LNCAP (cell line): ENCODE results near the gene FAN1.

ENCODE experiments used
- CTCF ChIP-seq: fragments of 450-650 bp; IDR thresholded peaks from 2 replicates; pipeline ENCODE4 v1.5.1; 2017; ENCODE audit warnings: mild to moderate bottlenecking

The FAN1 gene

DNA sequence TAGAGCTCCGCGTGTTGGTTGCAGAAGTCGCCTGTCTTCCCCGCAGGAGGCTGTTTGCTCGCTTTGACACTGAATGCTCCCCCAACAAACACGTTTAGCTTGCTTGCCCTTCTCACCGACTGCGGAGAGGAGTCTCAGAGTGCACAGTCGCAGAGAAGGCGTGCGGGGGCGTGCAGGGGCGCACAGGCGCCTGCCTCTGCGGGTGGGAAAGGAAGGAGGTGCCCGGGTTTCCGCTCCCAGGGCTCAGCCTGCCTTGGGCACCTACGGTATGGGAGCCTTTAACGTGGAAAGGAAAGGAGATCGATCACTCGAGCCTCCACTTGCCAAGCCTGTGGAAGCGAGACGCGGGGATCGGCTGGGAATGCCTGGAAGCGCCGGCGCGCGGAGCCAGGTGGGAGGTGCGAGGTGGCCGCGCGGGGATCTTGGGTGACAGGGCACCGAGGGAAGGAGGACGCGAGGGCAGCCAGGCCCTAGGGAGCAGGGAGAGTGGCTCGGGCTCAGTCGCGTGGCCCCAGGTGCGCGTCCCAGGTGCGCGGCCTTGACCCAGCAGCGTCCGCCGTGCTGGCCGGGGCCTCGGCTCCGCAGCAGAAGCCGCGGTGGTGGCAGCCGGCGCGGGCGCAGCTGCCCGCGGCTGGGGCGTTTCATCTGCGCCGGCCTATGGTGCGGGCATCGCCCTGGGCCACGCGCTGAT is at the start of gene FAN1:
Gene FAN1, plus strand, starts transcription at position 419 of the 691 bp plus-strand sequence. CDS start 749 bp downstream, outside the sequence.
- TF ChIP-seq CTCF, result no peak

- TF ChIP-seq CTCF, result peak; percentile 74
Observed at GRCh38 chr15:30859091-30859874, 44.4 kb upstream of the FAN1 start.

DNA sequence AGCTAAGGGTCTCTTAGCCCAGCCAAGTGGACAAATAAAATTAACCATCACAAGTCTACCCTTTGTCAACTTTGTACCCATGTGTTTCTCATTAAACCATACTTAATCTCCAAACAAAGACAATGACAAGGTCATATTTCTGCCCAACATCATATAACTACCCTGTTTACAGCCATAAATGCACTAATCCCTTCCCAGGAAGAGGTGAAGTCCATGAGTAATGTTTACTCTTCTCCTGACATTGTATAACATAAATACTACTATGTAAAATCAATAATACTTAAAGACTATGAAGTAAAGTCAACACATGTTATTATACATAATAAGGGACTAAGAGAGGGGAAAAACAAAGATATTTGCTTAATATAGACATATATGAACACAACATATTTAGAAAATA is 38.5 kb upstream of the FAN1 start:
- no peak for TF ChIP-seq CTCF

GRCh38 chr15:30870681-30871080 is 33.0 kb upstream of the FAN1 start:
- TF ChIP-seq CTCF, result no peak

- no peak for TF ChIP-seq CTCF
Observed at GRCh38 chr15:30872341-30872748, 31.4 kb upstream of the FAN1 start.

DNA sequence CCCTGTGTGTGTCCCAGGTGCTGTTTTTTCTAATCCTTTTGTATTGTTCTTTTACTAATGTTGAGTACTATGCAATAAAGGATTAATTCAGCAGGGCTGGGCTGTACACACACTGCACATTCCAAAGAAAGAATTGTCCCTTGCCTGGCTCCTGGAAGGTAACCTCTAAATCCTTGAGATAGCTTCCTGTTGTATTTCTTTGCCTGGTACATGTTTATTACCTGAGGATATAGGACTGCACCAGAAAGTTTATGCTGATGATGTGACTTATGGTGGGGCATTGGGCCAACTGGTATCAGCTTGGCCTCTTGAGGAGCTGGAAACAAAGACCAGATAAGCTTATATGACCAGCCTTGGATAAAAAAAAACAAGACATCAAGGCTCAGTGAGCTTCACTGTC is 26.6 kb upstream of the FAN1 start:
- no peak for TF ChIP-seq CTCF

DNA sequence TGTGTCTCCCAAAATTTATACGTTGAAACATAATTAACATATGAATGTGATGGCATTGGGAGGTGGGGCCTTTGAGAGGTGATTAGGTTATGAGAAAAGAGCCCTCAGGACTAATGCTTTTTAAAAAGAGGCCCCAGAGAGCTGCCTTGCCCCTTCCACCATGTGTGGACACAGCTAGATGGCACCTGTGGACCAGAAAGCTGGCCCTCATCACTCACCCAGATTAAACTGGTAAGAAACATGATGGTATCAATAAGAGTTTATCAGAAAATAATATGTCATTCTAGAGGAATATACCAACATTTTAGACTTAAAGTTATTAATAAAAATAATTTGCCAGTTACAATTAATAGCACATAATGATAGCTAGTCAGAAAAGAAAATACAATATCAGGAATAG is 25.2 kb upstream of the FAN1 start:
- no peak for TF ChIP-seq CTCF
